Measurements from ENCODE around the gene DIAPH3. TPM values are rescaled to one million over a fixed set of nuclear protein-coding genes. Genes with fewer than 3 reads are reported as not detected.

DIAPH3 gene
- total RNA-seq, 1 donor from 2014 or later, result 11.4 TPM

- no peak overlapping the region for H3K27ac Mint-ChIP-seq
- peaks cover 7% of the 10 kb centered on the region for H3K4me1 Mint-ChIP-seq (ENCODE audit: low read depth)
- H3K9me3 Mint-ChIP-seq (ENCODE audit: low read depth), result no peaks in the 10 kb centered on the region
- TF ChIP-seq, protein P1, sequence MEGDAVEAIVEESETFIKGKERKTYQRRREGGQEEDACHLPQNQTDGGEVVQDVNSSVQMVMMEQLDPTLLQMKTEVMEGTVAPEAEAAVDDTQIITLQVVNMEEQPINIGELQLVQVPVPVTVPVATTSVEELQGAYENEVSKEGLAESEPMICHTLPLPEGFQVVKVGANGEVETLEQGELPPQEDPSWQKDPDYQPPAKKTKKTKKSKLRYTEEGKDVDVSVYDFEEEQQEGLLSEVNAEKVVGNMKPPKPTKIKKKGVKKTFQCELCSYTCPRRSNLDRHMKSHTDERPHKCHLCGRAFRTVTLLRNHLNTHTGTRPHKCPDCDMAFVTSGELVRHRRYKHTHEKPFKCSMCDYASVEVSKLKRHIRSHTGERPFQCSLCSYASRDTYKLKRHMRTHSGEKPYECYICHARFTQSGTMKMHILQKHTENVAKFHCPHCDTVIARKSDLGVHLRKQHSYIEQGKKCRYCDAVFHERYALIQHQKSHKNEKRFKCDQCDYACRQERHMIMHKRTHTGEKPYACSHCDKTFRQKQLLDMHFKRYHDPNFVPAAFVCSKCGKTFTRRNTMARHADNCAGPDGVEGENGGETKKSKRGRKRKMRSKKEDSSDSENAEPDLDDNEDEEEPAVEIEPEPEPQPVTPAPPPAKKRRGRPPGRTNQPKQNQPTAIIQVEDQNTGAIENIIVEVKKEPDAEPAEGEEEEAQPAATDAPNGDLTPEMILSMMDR (IDR thresholded peaks at IDR 0.05; ENCODE audit: unreplicated experiment), result no peak
- H3K27me3 Mint-ChIP-seq, result no peaks in the 10 kb centered on the region
- H3K36me3 Mint-ChIP-seq (ENCODE audit: insufficient read depth), result peaks cover 2% of the 10 kb centered on the region
- H3K4me3 Mint-ChIP-seq (ENCODE audit: low read depth), result no peak overlapping the region
- DNase-seq (ENCODE audit: low spot score, unreplicated experiment), result no peak
These were observed 11.6 kb downstream of the DIAPH3 start for GRCh38 chr13:60152114-60152513.

DNA sequence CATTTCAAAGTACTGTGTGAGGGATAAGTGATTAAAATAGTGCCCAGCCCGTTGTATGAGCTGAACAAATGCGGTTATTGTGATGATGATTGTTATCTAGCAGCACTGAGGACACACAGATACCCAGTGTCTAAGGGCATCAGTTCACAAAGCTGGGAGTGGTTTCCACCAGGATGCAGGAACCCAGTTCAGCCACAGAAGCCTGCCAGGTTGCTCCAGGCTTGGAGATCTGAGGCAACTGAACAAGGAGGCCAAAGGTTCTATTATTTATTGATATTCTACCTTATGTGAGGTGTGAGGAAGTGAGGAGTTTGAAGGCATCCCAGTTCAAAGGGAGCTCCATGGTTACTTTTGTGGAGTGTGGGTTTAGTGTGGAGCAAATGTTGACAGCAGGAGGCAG, 13.2 kb downstream of the DIAPH3 start:
- no peaks in the 10 kb centered on the region for H3K27me3 Mint-ChIP-seq
- no peaks in the 10 kb centered on the region for H3K36me3 Mint-ChIP-seq (ENCODE audit: insufficient read depth)

GRCh38 chr13:60148918-60149317, 14.8 kb downstream of the DIAPH3 start:
- Mint-ChIP-seq H3K4me1 (ENCODE audit: low read depth) (peaks cover 9% of the 10 kb centered on the region), H3K4me3 (ENCODE audit: low read depth) (no peak overlapping the region), H3K36me3 (ENCODE audit: insufficient read depth) (no peaks in the 10 kb centered on the region), H3K27me3 (no peaks in the 10 kb centered on the region), H3K27ac (no peak overlapping the region), H3K9me3 (ENCODE audit: low read depth) (no peaks in the 10 kb centered on the region)
- no peak for DNase-seq (ENCODE audit: low spot score, unreplicated experiment)
- TF ChIP-seq, protein P1 (IDR thresholded peaks at IDR 0.05; ENCODE audit: unreplicated experiment), result no peak

More for the DNA sequence above, 13.2 kb downstream of the DIAPH3 start:
- H3K27ac Mint-ChIP-seq, result no peak overlapping the region
- no peak overlapping the region for H3K4me3 Mint-ChIP-seq (ENCODE audit: low read depth)
- no peaks in the 10 kb centered on the region for H3K9me3 Mint-ChIP-seq (ENCODE audit: low read depth)
- peaks cover 7% of the 10 kb centered on the region for H3K4me1 Mint-ChIP-seq (ENCODE audit: low read depth)
- DNase-seq (ENCODE audit: low spot score, unreplicated experiment), result no peak
- TF ChIP-seq, protein P1 (IDR thresholded peaks at IDR 0.05; ENCODE audit: unreplicated experiment), result no peak

- no peak overlapping the region for H3K27ac Mint-ChIP-seq
These were observed 16.4 kb downstream of the DIAPH3 start for GRCh38 chr13:60147361-60147760.

DNA sequence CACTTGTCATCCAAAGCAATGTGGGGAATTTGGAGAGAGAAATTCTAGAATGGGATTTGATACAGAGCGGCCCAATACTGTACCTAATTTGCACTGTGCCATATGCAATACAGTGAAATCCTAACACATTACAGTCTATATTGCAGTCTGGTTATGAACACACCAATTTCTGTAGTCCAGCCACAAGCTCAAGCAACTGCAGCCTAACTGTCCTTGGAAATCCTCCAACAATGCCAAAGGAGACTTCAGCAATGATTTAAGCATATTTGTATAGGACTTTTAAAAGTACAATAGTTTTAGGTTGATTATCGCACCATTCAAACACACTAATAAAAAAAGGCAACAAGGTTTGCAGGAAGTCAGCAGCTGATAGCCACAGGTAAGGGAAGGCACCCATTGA, 17.3 kb downstream of the DIAPH3 start:
- no peak overlapping the region for H3K27ac Mint-ChIP-seq
- H3K9me3 Mint-ChIP-seq (ENCODE audit: low read depth), result no peaks in the 10 kb centered on the region
- no peak for DNase-seq (ENCODE audit: low spot score, unreplicated experiment)
- H3K36me3 Mint-ChIP-seq (ENCODE audit: insufficient read depth), result no peaks in the 10 kb centered on the region
- no peak overlapping the region for H3K4me3 Mint-ChIP-seq (ENCODE audit: low read depth)
- H3K4me1 Mint-ChIP-seq (ENCODE audit: low read depth), result peaks cover 12% of the 10 kb centered on the region
- no peaks in the 10 kb centered on the region for H3K27me3 Mint-ChIP-seq
- TF ChIP-seq, protein P1 (IDR thresholded peaks at IDR 0.05; ENCODE audit: unreplicated experiment), result no peak

More at GRCh38 chr13:60147361-60147760, 16.4 kb downstream of the DIAPH3 start:
- Mint-ChIP-seq H3K4me1 (ENCODE audit: low read depth) (peaks cover 12% of the 10 kb centered on the region), H3K9me3 (ENCODE audit: low read depth) (no peaks in the 10 kb centered on the region), H3K4me3 (ENCODE audit: low read depth) (no peak overlapping the region), H3K36me3 (ENCODE audit: insufficient read depth) (no peaks in the 10 kb centered on the region), H3K27me3 (no peaks in the 10 kb centered on the region)
- DNase-seq (ENCODE audit: low spot score, unreplicated experiment), result no peak
- TF ChIP-seq, protein P1 (IDR thresholded peaks at IDR 0.05; ENCODE audit: unreplicated experiment), result no peak

Measured in progenitor cell of endocrine pancreas (in vitro differentiated cells).